ENCODE data around the gene MARCKSL1. TPM values are rescaled to one million over a fixed set of nuclear protein-coding genes. Genes with fewer than 3 reads are reported as not detected.

MARCKSL1 gene
- total RNA-seq, 1 donor from 2014 or later = 487 TPM

DNA sequence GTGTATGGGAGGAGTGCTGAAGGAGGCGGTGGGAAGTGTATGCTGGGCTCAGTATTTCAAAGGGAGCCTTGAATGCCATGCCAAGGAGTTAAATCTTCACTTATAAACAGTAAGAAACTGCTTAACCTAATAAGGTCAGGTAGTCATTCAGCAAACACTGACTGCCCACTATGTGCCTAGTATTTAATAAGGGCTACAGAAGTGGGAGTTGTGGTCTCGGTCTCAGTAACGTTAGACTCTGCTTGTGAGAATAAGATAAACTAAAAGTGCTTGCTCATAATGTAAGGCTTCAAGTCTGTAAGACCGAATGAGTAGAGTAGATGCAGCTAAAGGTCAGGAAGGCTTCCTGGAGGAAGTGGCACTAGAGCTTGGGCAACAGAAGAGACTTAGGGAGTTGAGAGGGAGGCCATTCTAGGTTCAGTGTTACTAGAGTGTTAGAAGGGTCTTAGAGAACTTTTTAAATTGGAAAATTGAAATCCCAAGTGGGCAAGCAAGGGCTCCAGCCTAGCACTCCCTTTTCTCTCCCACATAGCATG, 6.0 kb downstream of the MARCKSL1 start:
- Mint-ChIP-seq H3K27ac (no peak overlapping the region), H3K36me3 (peaks cover 30% of the 10 kb centered on the region), H3K4me1 (peaks cover 36% of the 10 kb centered on the region), H3K9me3 (no peaks in the 10 kb centered on the region), H3K27me3 (ENCODE audit: low read depth) (no peaks in the 10 kb centered on the region), H3K4me3 (no peak overlapping the region)
- DNase-seq (ENCODE audit: low spot score in 2 of 2, unreplicated experiment in 2 of 2) = no peak
- TF ChIP-seq, protein P1, sequence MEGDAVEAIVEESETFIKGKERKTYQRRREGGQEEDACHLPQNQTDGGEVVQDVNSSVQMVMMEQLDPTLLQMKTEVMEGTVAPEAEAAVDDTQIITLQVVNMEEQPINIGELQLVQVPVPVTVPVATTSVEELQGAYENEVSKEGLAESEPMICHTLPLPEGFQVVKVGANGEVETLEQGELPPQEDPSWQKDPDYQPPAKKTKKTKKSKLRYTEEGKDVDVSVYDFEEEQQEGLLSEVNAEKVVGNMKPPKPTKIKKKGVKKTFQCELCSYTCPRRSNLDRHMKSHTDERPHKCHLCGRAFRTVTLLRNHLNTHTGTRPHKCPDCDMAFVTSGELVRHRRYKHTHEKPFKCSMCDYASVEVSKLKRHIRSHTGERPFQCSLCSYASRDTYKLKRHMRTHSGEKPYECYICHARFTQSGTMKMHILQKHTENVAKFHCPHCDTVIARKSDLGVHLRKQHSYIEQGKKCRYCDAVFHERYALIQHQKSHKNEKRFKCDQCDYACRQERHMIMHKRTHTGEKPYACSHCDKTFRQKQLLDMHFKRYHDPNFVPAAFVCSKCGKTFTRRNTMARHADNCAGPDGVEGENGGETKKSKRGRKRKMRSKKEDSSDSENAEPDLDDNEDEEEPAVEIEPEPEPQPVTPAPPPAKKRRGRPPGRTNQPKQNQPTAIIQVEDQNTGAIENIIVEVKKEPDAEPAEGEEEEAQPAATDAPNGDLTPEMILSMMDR (IDR thresholded peaks at IDR 0.05; ENCODE audit: unreplicated experiment) = no peak

DNA sequence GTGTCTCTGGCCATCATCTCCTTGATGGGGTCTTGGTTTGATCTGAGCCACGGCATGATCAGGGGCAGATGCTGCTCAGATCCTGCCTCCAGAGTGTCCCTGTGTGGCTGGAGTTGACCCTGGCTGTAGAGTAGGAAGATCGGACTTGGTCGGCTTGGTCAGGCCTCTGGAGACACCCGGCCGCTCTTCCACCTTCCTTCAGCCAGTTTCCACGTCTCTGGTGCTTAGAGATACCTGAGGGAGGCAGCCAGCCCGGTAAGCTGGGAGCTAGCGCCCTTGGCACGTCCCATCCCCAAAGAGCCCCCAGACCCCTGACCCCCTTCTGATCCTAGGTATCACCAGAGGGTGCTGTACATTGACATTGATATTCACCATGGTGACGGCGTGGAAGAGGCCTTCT, 8.8 kb downstream of the MARCKSL1 start:
- TF ChIP-seq, protein P1 (IDR thresholded peaks at IDR 0.05; ENCODE audit: unreplicated experiment) = no peak
- H3K27me3 Mint-ChIP-seq (ENCODE audit: low read depth) = no peaks in the 10 kb centered on the region
- no peaks in the 10 kb centered on the region for H3K9me3 Mint-ChIP-seq
- no peak for DNase-seq (ENCODE audit: low spot score in 2 of 2, unreplicated experiment in 2 of 2)
- H3K36me3 Mint-ChIP-seq = peaks cover 28% of the 10 kb centered on the region
- no peak overlapping the region for H3K4me3 Mint-ChIP-seq
- peaks cover 11% of the 10 kb centered on the region for H3K4me1 Mint-ChIP-seq
- no peak overlapping the region for H3K27ac Mint-ChIP-seq

DNA sequence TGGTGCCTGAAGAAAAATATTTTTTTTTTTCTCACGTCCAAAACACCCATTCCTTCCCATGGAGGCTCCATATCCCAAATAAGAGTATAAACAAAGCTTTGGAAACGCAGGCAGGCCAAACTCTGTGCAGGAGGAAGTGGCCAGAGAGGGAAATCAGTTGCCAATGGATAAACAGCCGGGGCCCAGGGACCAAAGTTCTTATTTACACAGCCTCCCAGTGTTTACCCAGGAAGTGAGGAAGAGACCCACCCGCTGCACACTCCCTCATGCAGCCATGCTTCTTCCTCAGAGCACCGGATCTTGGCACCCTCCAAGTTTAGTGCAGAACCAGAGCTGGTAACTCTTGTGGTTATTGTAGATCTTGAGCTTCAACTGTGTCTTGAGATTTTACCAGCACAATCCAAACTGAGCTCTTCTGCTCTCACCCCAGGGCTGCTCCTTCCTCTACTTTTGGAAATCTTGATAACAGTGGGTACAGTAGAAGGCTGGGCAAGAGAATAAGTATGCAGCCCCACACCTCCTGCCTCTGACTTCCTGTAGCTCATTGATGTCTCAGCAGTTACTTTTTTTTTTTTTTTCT, 14.2 kb downstream of the MARCKSL1 start:
- Mint-ChIP-seq H3K27me3 (ENCODE audit: low read depth) (no peaks in the 10 kb centered on the region), H3K36me3 (peaks cover 20% of the 10 kb centered on the region), H3K9me3 (no peaks in the 10 kb centered on the region), H3K4me1 (no peaks in the 10 kb centered on the region), H3K27ac (no peak overlapping the region), H3K4me3 (no peak overlapping the region)
- no peak for DNase-seq (ENCODE audit: low spot score in 2 of 2, unreplicated experiment in 2 of 2)
- TF ChIP-seq, protein P1 (IDR thresholded peaks at IDR 0.05; ENCODE audit: unreplicated experiment) = no peak

DNA sequence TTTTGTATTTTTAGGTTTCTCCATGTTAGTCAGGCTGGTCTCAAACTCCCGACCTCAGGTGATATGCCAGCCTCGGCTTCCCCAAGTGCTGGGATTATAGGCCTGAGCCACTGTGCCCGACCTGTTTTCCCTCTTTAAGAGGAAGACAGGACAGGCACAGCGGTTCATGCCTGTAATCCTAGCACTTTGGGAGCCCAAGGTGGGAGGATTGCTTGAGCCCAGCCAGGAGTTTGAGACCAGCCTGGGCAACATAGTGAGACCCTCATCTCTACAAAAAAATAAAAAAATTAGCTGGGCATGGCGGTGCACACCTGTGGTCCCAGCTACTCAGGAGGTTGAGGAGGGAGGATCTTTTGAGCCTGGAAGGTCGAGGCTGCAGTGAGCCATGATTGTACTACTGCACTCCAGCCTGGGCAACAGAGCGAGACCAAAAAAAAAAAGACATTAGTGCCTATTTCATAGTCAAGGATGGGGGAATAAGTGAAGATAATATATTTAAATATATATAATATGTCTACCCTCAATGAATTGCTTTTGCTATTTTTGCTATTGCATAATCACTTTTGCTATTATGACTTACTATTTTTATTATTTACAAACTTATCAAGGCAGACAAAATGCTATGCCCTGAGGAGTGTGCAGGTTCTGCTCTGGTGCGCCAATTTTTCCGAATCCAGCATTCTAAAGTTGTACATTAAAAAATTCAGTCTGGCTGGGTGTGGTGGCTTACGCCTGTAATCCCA, 17.7 kb downstream of the MARCKSL1 start:
- no peaks in the 10 kb centered on the region for H3K4me1 Mint-ChIP-seq
- H3K4me3 Mint-ChIP-seq = no peak overlapping the region
- no peak overlapping the region for H3K27ac Mint-ChIP-seq
- DNase-seq (ENCODE audit: low spot score in 2 of 2, unreplicated experiment in 2 of 2) = no peak
- TF ChIP-seq, protein P1 (IDR thresholded peaks at IDR 0.05; ENCODE audit: unreplicated experiment) = no peak
- no peaks in the 10 kb centered on the region for H3K27me3 Mint-ChIP-seq (ENCODE audit: low read depth)
- peaks cover 14% of the 10 kb centered on the region for H3K36me3 Mint-ChIP-seq
- H3K9me3 Mint-ChIP-seq = no peaks in the 10 kb centered on the region

DNA sequence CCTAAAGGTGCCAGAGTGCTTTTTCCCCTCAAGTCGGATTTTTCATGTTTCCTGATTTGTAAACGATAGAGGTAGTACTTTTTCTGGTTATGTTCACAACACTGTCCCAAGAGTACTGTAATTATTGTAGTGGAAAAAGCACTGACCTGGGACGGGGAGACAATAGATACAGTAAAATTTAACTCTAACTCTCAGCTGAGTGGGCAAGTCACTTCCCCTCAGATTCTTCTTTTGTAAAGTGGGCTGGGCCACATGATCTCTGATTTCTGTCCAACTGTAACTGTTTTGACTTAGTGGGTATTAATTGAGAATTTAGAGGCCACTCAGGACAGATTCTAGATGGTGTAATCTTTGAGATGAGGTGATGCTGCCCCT, 19.1 kb downstream of the MARCKSL1 start:
- TF ChIP-seq, protein P1 (IDR thresholded peaks at IDR 0.05; ENCODE audit: unreplicated experiment) = no peak
- Mint-ChIP-seq H3K4me3 (no peak overlapping the region), H3K4me1 (no peaks in the 10 kb centered on the region), H3K27ac (peak overlapping the region; percentile 7), H3K9me3 (no peaks in the 10 kb centered on the region), H3K36me3 (peaks cover 9% of the 10 kb centered on the region), H3K27me3 (ENCODE audit: low read depth) (no peaks in the 10 kb centered on the region)
- no peak for DNase-seq (ENCODE audit: low spot score in 2 of 2, unreplicated experiment in 2 of 2)
